Mammary epithelial cell (primary cell): ENCODE data around the gene DYNAP.
A peak's percentile ranks its signal among the peaks of the same experiment; 100 is the strongest.

Experiments used
- CTCF ChIP-seq, 2 donors: IDR thresholded peaks in 1 of 2; conservative IDR thresholded peaks in 1 of 2; 2 replicates each; pipeline ENCODE4 v1.5.1; 2011 to 2012; ENCODE audit warnings: inconsistent platforms in 2 of 2, low read length in 2 of 2, mild to moderate bottlenecking in 2 of 2, control low read depth in 1 of 2, low read depth in 1 of 2; ENCODE audit not compliant: insufficient read depth in 1 of 2; ENCODE audit errors: extremely low read depth in 1 of 2
- EZH2 ChIP-seq: IDR thresholded peaks from 2 replicates; pipeline ENCODE4 v1.6.1; 2012; ENCODE audit warnings: low read length, inconsistent platforms, borderline replicate concordance

- TF ChIP-seq CTCF (conservative IDR thresholded peaks at IDR 0.05 in 1 of 2, IDR thresholded peaks at IDR 0.05 in 1 of 2; ENCODE audit: extremely low read depth in 1 of 2, insufficient read depth in 1 of 2, low read depth in 1 of 2, low read length in 2 of 2) (peak; percentile 73 to 76), EZH2 (no peak)
These were observed 32.1 kb upstream of the DYNAP start for GRCh38 chr18:54558609-54559585.
